Adrenal gland (tissue), 12 donors: ENCODE measurements around the gene KRTAP4-6. TPM values are rescaled to one million over a fixed set of nuclear protein-coding genes. Genes with fewer than 3 reads are reported as not detected.
"Not testable (repeated sequence)": the region's sequence is repeated elsewhere in the genome, so short reads cannot be mapped to it uniquely, and the experiment has no call there.

Experiments
- DNase-seq, 7 donors: peaks; one replicate each; pipeline ENCODE4 v3.0.0-alpha.2; 2019 to 2020
- H3K27ac ChIP-seq, 5 donors: fragments of 200-600 bp; sonication (generic) in 4 of 5; 1 replicate in 3 of 5; 2 replicates in 2 of 5; pipeline versions ENCODE4 v1.5.1 to v1.8.0; 2016 to 2020; ENCODE audit warnings: mild to moderate bottlenecking in 1 of 5
- H3K27me3 ChIP-seq: fragments of 200-600 bp; 2 replicates; pipeline ENCODE4 v1.8.0; 2021
- H3K36me3 ChIP-seq, 2 donors: fragments of 200-600 bp; replicated peaks in 1 of 2; 1 replicate in 1 of 2; 2 replicates in 1 of 2; pipeline versions ENCODE4 v1.5.1 to v1.8.0; 2018 to 2022
- H3K4me1 ChIP-seq, 2 donors: fragments of 200-600 bp; replicated peaks in 1 of 2; 1 replicate in 1 of 2; 2 replicates in 1 of 2; pipeline versions ENCODE4 v1.5.1 to v1.8.0; 2018 to 2021
- H3K4me3 ChIP-seq, 4 donors: fragments of 200-600 bp; sonication (generic) in 3 of 4; one replicate each; pipeline ENCODE4 v1.5.1; 2016 to 2018
- H3K9me3 ChIP-seq, 3 donors: fragments of 200-600 bp; sonication (generic) in 1 of 3; replicated peaks in 1 of 3; 1 replicate in 2 of 3; 2 replicates in 1 of 3; pipeline versions ENCODE4 v1.5.1 to v1.8.0; 2016 to 2021
- CTCF ChIP-seq, 6 experiments: fragments of 450-650 bp in 4 of 6; fragments of 200-600 bp in 2 of 6; sonication (generic) in 1 of 6; IDR thresholded peaks; 1 replicate in 5 of 6; 2 replicates in 1 of 6; pipeline versions ENCODE4 v1.5.1 to v1.8.0; 2016 to 2021; ENCODE audit warnings: antibody characterized with exemption in 6 of 6, mild to moderate bottlenecking in 2 of 6, moderate library complexity in 1 of 6
- POLR2A ChIP-seq, 2 donors: fragments of 450-650 bp; IDR thresholded peaks; one replicate each; pipeline ENCODE4 v1.6.1; 2017; ENCODE audit warnings: antibody characterized with exemption in 2 of 2, mild to moderate bottlenecking in 2 of 2, moderate library complexity in 1 of 2
- whole genome bisulfite sequencing, 4 donors: extraction: QIAGEN DNeasy Blood & Tissue Kit in 2 of 4; methylation state at CpG; one replicate each; pipeline versions ENCODE4 v1.1.5 to v1.1.7; 2013 to 2017; 5-methylcytosine and 5-hydroxymethylcytosine counted together
- intact Hi-C, 2 donors: fragments of 100-400 bp; cut with DNase I; formaldehyde crosslinking; loops; one replicate each; pipeline versions ENCODE4 v1.14.1 to v1.15.0; 2022 to 2023
- polyA plus RNA-seq, 3 donors: library from polyadenylated mRNA; stranded (reverse); fragments of 200-250 nt in 2 of 3; fragments of 350-450 nt in 1 of 3; fragmentation: Illumina TruSeq in 1 of 3; extraction: RNeasy Lipid Tissue Mini Kit (QIAGEN cat#74804) in 1 of 3; gene quantifications; one replicate each; pipeline ENCODE4 v1.2.3, GENCODE V29; 2013 to 2014
- total RNA-seq, 9 donors: library from RNA; depleted of rRNA in 4 of 9; stranded (reverse); fragments of >200 nt in 4 of 9; fragments of 120-200 nt in 1 of 9; fragmentation: NEBNext Ultra II Directional in 1 of 9; extraction: Animal tissue kit (Norgen Biotek cat#: 25700) in 1 of 9; gene quantifications; one replicate each; pipeline versions ENCODE4 v1.1.0 to v1.2.4, GENCODE V29; 2013 to 2023
- donor health status: healthy with polysubstance abuse.
- donor health status: Bipolar disorder and iron deficiency.
- donor health status: DM: yes; HTN: yes; CAD: no.
- donor health status: DM: no; HTN: no; CAD: no.
- donor health status: DM: no; HTN: no; CAD: no.
- donor health status: DM: yes; HTN: yes; CAD: no.

The KRTAP4-6 gene
- total and polyA plus RNA-seq, 12 donors, result not detected

GRCh38 chr17:41160648-41161047, 20.3 kb upstream of the KRTAP4-6 start, which contains the start of gene KRTAP4-4:
Gene KRTAP4-4, minus strand, starts transcription at chr17:41160748. Its CDS starts 57 bp downstream, at chr17:41160691.
- no peak within 1 kb of the TSS for H3K4me3 ChIP-seq
- WGBS, 4 donors, result 88 to 96% (median 91%) methylated on average over 1 of the region's 1 CpG
- H3K9me3 ChIP-seq, result no peaks in the 10 kb centered on the region
- intact Hi-C loops, result no loop called here
- H3K4me1 ChIP-seq, result no peaks in the 10 kb centered on the region
- no peak for DNase-seq
- no peaks in the 10 kb centered on the region for H3K27me3 ChIP-seq
- H3K36me3 ChIP-seq, result no peaks in the 10 kb centered on the region
- TF ChIP-seq POLR2A (IDR thresholded peaks at IDR 0.05), result no peak
- no peak for TF ChIP-seq CTCF (IDR thresholded peaks at IDR 0.05)
- H3K27ac ChIP-seq, result no peak within 1 kb of the TSS

- H3K27ac ChIP-seq, H3K4me1 ChIP-seq, H3K36me3 ChIP-seq, H3K9me3 ChIP-seq, DNase-seq, intact Hi-C loops, H3K4me3 ChIP-seq, H3K27me3 ChIP-seq: not testable (repeated sequence)
- 88 to 100% (median 94%) methylated on average over 3 of the region's 3 CpGs; no CpG with 5 or more reads in 1 of the 4 donors for WGBS, 4 donors
These were observed 19.8 kb upstream of the KRTAP4-6 start for GRCh38 chr17:41160190-41160589.

- Histone ChIP-seq H3K27ac (no peak overlapping the region), H3K36me3 (no peaks in the 10 kb centered on the region), H3K4me1 (no peaks in the 10 kb centered on the region), H3K4me3 (no peak overlapping the region), H3K27me3 (peaks cover 8% of the 10 kb centered on the region), H3K9me3 (no peaks in the 10 kb centered on the region)
- intact Hi-C loops, result no loop called here
- 20 to 37% (median 32%) methylated on average over 2 of the region's 2 CpGs for WGBS, 4 donors
- TF ChIP-seq CTCF (IDR thresholded peaks at IDR 0.05) (no peak), POLR2A (IDR thresholded peaks at IDR 0.05) (no peak)
- DNase-seq, result no peak
These were observed 13.5 kb upstream of the KRTAP4-6 start for GRCh38 chr17:41153856-41154255.

- 66 to 84% (median 72%) methylated on average over 2 of the region's 2 CpGs for WGBS, 4 donors
- H3K27me3 ChIP-seq, result peaks cover 12% of the 10 kb centered on the region
- no peak overlapping the region for H3K4me3 ChIP-seq
- H3K9me3 ChIP-seq, result no peaks in the 10 kb centered on the region
- intact Hi-C loops, result no loop called here
- H3K36me3 ChIP-seq, result no peaks in the 10 kb centered on the region
- H3K4me1 ChIP-seq, result no peaks in the 10 kb centered on the region
- TF ChIP-seq CTCF (IDR thresholded peaks at IDR 0.05), result no peak
- TF ChIP-seq POLR2A (IDR thresholded peaks at IDR 0.05), result no peak
- H3K27ac ChIP-seq, result no peak overlapping the region
- DNase-seq, result no peak
These were observed 11.2 kb upstream of the KRTAP4-6 start for GRCh38 chr17:41151525-41151924.

- Histone ChIP-seq H3K36me3 (no peaks in the 10 kb centered on the region), H3K27me3 (peaks cover 11% of the 10 kb centered on the region), H3K4me3 (no peak overlapping the region), H3K27ac (no peak overlapping the region), H3K9me3 (no peaks in the 10 kb centered on the region), H3K4me1 (no peaks in the 10 kb centered on the region)
- WGBS, 4 donors, result 82 to 86% (median 83%) methylated on average over 4 of the region's 4 CpGs
- no peak for TF ChIP-seq POLR2A (IDR thresholded peaks at IDR 0.05)
- no peak for DNase-seq
- intact Hi-C loops, result no loop called here
These were observed 9.7 kb upstream of the KRTAP4-6 start for GRCh38 chr17:41150026-41150425.
